ENCODE data around the gene SLC4A1AP. TPM values are rescaled to one million over a fixed set of nuclear protein-coding genes. Genes with fewer than 3 reads are reported as not detected.
A peak's percentile ranks its signal among the peaks of the same experiment; 100 is the strongest.

The SLC4A1AP gene
- total and polyA plus RNA-seq, 2 of the 13 experiments (the other 11 are each of a cell fraction or from before 2014, with no cell fraction given) = 15.3 to 44.6 TPM

- TF ChIP-seq ZNF142 (CRISPR knock-in tag; IDR thresholded peaks at IDR 0.05) = no peak
- TF ChIP-seq RFX3 (CRISPR knock-in tag; IDR thresholded peaks at IDR 0.05) = no peak
- TF ChIP-seq ZNF576 (CRISPR knock-in tag; IDR thresholded peaks at IDR 0.05) = no peak
- no peak for TF ChIP-seq TRIM24 (CRISPR knock-in tag; IDR thresholded peaks at IDR 0.05)
- TF ChIP-seq RAD51 (IDR thresholded peaks at IDR 0.05; ENCODE audit: borderline replicate concordance) = no peak
- no peak for TF ChIP-seq ZNF644 (CRISPR knock-in tag; IDR thresholded peaks at IDR 0.05; ENCODE audit: low read depth)
- TF ChIP-seq PTBP1 (IDR thresholded peaks at IDR 0.05; ENCODE audit: low read depth, low read length, poor library complexity, severe bottlenecking) = no peak
- no peak for TF ChIP-seq SIX1 (CRISPR knock-in tag; IDR thresholded peaks at IDR 0.05; ENCODE audit: borderline replicate concordance)
- TF ChIP-seq MZF1 (CRISPR knock-in tag; IDR thresholded peaks at IDR 0.05; ENCODE audit: borderline replicate concordance) = no peak
- no peak for TF ChIP-seq PCBP2 (optimal IDR thresholded peaks at IDR 0.05; ENCODE audit: low read depth, low read length, poor library complexity, severe bottlenecking)
- TF ChIP-seq TRAFD1 (CRISPR knock-in tag; IDR thresholded peaks at IDR 0.05; ENCODE audit: borderline replicate concordance) = no peak
- peak; percentile 42; the same call in 1 of the 2 replicates for TF ChIP-seq ZNF687 (CRISPR knock-in tag; IDR thresholded peaks at IDR 0.05)
- no peak for TF ChIP-seq KDM1A (CRISPR knock-in tag; IDR thresholded peaks at IDR 0.05)
- TF ChIP-seq CHD4 (IDR thresholded peaks at IDR 0.05; ENCODE audit: borderline replicate concordance, low read length) = no peak
- TF ChIP-seq NKX3-1 (CRISPR knock-in tag; IDR thresholded peaks at IDR 0.05) = no peak
- TF ChIP-seq E2F5 (CRISPR knock-in tag; conservative IDR thresholded peaks at IDR 0.05) = no peak
Measured at GRCh38 chr2:27715318-27716210, 51.9 kb downstream of the SLC4A1AP start (continued).

Measured in HepG2 (cell line).